Mucosa of descending colon (tissue), 3 donors: ENCODE results near the gene SEC24B. TPM values are rescaled to one million over a fixed set of nuclear protein-coding genes. Genes with fewer than 3 reads are reported as not detected.
A peak's percentile ranks its signal among the peaks of the same experiment; 100 is the strongest.

Experiments
- ATAC-seq: fragments of 200-7000 bp; cut with Tn5 transposase; one replicate; pipeline ENCODE4 v1.9.1; 2020; ENCODE audit warnings: mild to moderate bottlenecking, moderate library complexity
- DNase-seq, 3 donors: peaks; one replicate each; pipeline ENCODE4 v3.0.0-alpha.2; 2020
- H3K36me3 ChIP-seq: fragments of 200-600 bp; one replicate; pipeline ENCODE4 v1.8.0; 2021; ENCODE audit warnings: low read depth, mild to moderate bottlenecking
- H3K4me1 ChIP-seq: fragments of 200-600 bp; one replicate; pipeline ENCODE4 v1.8.0; 2021; ENCODE audit warnings: low read depth, mild to moderate bottlenecking
- H3K4me3 ChIP-seq: fragments of 200-600 bp; one replicate; pipeline ENCODE4 v1.8.0; 2021; ENCODE audit warnings: mild to moderate bottlenecking
- H3K9me3 ChIP-seq: fragments of 200-600 bp; one replicate; pipeline ENCODE4 v1.8.0; 2021; ENCODE audit warnings: mild to moderate bottlenecking
- intact Hi-C, 2 donors: fragments of 100-400 bp; cut with DNase I in 1 of 2; cut with micrococcal nuclease in 1 of 2; formaldehyde crosslinking; loops; one replicate each; pipeline versions ENCODE4 v1.11.0 to v1.11.1; 2022; cut with DNase I, micrococcal nuclease
- microRNA-seq: library from miRNA; unstranded; fragments of <30 nt; microRNA quantifications from one replicate; pipeline ENCODE4, GENCODE V29; 2019
- total RNA-seq, 3 donors: library from RNA; stranded (reverse); fragmentation: NEBNext Ultra II Directional in 2 of 3; extraction: Animal tissue kit (Norgen Biotek cat#: 25700) in 2 of 3; gene quantifications; one replicate each; pipeline versions ENCODE4 v1.2.1 to v1.2.4, GENCODE V29; 2021 to 2023
- TF ChIP-seq, protein P1 (sequence below): fragments of 200-600 bp; IDR thresholded peaks from one replicate; pipeline ENCODE4 v1.8.0; 2022; ENCODE audit warnings: antibody characterized with exemption, mild to moderate bottlenecking
- donor health status: DM: no; HTN: no; CAD: no; lungs with moderate emphysema.
- donor health status: DM: no; HTN: no; CAD: no.
- donor health status: DM: no; HTN: yes; CAD: no.

Gene SEC24B
- total RNA-seq, 3 donors from 2014 or later: 28.5 to 41.7 (median 35.0) TPM

DNA sequence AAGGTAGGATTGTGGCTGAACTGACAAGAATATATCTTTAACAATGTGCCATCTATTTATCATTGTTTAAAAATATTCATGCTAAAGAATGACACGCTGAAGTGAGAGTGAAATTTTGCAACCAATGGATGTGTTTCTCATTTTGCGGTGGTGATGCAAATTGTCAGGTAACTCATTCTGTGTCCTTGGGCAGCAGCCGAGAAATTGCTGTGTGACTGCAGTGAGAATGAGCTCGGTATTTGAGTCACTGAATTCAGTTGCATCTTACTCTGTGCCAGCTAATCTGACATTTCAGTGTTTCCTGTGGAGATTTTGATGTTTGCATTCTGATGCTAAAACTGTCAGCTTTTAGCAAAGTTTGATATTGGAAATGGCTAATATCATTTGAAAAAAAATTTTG is 154.6 kb downstream of the SEC24B start:
- ATAC-seq: no peak

DNA sequence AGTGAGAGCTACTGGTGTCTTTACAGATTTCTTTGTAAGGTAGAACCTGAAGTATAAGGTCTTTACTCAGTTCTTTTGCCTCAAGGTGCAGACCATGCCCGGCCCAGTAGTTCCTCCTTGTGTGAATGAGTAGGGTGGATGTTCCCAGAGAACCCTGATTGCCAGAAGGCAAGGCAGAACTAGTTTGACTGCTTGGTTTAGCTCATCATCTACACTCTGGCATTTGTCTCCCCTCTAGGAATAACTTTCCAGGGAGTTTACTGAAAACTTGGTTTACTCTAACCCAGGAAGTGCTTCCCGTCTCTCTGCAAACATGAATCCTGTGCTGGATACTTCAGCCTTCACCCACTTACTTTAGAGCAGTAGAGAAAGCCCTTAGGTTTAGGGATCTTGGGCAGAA is 155.5 kb downstream of the SEC24B start:
- TF ChIP-seq, protein P1, sequence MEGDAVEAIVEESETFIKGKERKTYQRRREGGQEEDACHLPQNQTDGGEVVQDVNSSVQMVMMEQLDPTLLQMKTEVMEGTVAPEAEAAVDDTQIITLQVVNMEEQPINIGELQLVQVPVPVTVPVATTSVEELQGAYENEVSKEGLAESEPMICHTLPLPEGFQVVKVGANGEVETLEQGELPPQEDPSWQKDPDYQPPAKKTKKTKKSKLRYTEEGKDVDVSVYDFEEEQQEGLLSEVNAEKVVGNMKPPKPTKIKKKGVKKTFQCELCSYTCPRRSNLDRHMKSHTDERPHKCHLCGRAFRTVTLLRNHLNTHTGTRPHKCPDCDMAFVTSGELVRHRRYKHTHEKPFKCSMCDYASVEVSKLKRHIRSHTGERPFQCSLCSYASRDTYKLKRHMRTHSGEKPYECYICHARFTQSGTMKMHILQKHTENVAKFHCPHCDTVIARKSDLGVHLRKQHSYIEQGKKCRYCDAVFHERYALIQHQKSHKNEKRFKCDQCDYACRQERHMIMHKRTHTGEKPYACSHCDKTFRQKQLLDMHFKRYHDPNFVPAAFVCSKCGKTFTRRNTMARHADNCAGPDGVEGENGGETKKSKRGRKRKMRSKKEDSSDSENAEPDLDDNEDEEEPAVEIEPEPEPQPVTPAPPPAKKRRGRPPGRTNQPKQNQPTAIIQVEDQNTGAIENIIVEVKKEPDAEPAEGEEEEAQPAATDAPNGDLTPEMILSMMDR: no peak
- ATAC-seq: no peak

More for the DNA sequence above, 154.6 kb downstream of the SEC24B start:
- H3K9me3 ChIP-seq: no peaks in the 10 kb centered on the region
- intact Hi-C loops: no loop called here
- no peak for DNase-seq
- no peak overlapping the region for H3K4me3 ChIP-seq
- TF ChIP-seq, protein P1: no peak
- no peaks in the 10 kb centered on the region for H3K4me1 ChIP-seq
- H3K36me3 ChIP-seq: no peaks in the 10 kb centered on the region

DNA sequence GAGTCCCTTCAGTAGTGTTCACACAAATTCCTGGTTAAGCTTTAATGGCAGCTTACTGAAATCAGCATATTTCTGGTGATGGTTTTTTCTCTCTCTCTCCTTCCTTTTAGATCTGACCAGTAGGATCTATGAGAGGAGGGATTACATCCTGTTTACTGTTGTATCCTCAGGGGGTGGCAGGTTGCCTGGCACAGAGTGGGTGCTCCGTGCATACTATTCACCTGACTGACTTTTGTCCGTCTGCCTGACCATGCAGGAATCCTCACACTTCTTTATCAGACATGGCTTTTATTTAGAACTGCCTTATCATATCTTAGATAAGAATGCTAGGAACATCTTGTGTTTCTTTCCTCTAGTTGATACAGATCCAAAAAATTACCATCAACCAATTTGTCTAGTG is 156.0 kb downstream of the SEC24B start:
- TF ChIP-seq, protein P1: no peak
- Histone ChIP-seq H3K36me3 (no peaks in the 10 kb centered on the region), H3K4me3 (no peak overlapping the region), H3K4me1 (no peaks in the 10 kb centered on the region), H3K9me3 (no peaks in the 10 kb centered on the region)
- no peak for ATAC-seq
- no peak for DNase-seq
- intact Hi-C loops: no loop called here

More for the DNA sequence above, 155.5 kb downstream of the SEC24B start:
- intact Hi-C loops: no loop called here
- DNase-seq: no peak
- Histone ChIP-seq H3K36me3 (no peaks in the 10 kb centered on the region), H3K4me1 (no peaks in the 10 kb centered on the region), H3K9me3 (no peaks in the 10 kb centered on the region), H3K4me3 (no peak overlapping the region)

Small RNA genes within 50 kb of the gene (microRNA-seq; reads per million reads assigned to microRNA genes)
- gene MIR576: 12.8 reads per million, percentile 37 among the genes with 10 or more reads in this experiment

Other genes with a start within 250 kb of the SEC24B start
- gene COL25A1, start 131.2 kb upstream of the SEC24B start, total RNA-seq: under 1 TPM; 0.12 to 0.35 (median 0.14) TPM
- 10 to 100 TPM in 1 of 3 donors, 1 to 10 TPM in 2; 2.7 to 11.5 (median 6.6) TPM for gene MCUB, start 126.4 kb downstream of the SEC24B start, total RNA-seq